HG02943 (cell line): ENCODE results near the gene C1R.
"Not testable (repeated sequence)": the region's sequence is repeated elsewhere in the genome, so short reads cannot be mapped to it uniquely, and the experiment has no call there.

Experiments used
- ATAC-seq: cut with Tn5 transposase; IDR thresholded peaks from one replicate; pipeline ENCODE4 v1.9.1; 2021; ENCODE audit warnings: mild to moderate bottlenecking, low read depth, moderate library complexity; ENCODE audit not compliant: unreplicated experiment

The C1R gene

DNA sequence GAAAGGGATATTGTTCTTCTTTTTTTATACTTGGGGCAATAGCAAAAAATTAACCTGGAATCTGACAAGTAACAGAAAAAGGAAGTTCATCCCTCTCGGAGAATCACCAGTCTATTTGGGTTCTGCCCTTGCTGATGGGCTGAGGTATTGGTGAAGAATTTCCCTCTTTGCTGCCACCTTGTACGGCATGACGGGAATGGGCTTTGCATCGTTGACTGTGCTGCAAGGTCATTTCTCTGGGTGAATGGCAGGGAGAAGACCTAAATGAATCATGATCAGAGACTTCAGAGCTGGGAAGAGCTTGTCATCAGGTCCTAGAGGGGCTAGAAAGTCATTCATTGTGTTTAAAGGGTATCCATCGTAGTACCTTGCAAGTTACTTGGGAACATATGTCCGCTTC, 19.7 kb downstream of the C1R start:
- ATAC-seq, result no peak

DNA sequence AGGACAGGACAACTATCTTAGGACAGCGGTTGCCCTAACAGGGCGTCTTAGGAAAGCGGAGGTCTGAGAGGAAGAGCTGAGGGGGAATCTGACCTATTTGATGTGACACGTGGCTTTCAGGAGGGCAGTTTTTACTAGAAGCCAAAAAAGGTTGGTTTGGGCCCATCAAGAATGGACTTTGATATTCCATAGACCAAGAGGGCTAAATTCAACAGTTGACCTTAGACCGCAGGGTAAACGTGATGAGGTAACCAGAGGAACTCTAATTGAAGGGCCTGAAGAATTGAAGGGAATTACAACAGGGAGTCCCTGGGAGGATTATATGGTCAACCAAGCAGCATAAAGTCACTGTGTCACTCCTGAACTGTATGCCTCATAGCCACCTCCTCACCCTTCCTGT, 20.2 kb downstream of the C1R start:
- no peak for ATAC-seq

DNA sequence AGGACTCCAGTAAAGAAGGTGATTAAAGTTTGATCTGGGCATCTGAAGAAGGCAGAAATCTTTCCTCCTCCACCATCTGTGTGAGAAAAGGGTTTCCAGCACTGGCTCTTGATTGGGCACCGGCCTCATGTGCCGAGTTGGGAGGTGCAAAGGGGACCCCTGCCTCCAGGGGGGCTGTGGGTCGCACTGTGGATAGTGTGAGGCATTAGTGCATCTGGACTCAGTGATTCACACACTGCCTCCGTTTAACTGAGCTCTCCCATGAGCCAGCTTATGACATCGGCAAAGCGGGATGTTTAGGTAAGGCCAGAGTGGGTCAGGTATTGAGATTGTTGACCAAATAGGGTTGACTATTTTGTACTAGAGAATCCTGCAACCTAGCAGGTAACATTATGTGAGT, 22.9 kb downstream of the C1R start:
- no peak for ATAC-seq

DNA sequence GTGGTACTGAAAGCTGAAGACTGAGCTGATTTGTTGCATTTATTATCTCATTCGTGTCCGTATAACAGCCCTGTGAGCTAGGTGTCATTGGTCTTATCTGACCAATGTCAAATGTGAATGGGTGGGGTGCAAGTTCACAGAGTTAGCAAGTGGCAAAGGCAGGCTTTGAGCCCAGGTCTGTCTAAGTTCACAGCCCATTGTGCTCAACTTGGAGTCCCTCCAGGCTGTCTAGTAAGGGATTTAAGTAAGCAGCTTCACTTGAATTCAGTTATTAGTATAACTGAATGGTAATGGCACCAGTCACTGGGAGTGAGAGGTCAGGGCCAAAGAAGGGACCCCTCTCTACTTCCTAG, 23.3 kb downstream of the C1R start:
- no peak for ATAC-seq

DNA sequence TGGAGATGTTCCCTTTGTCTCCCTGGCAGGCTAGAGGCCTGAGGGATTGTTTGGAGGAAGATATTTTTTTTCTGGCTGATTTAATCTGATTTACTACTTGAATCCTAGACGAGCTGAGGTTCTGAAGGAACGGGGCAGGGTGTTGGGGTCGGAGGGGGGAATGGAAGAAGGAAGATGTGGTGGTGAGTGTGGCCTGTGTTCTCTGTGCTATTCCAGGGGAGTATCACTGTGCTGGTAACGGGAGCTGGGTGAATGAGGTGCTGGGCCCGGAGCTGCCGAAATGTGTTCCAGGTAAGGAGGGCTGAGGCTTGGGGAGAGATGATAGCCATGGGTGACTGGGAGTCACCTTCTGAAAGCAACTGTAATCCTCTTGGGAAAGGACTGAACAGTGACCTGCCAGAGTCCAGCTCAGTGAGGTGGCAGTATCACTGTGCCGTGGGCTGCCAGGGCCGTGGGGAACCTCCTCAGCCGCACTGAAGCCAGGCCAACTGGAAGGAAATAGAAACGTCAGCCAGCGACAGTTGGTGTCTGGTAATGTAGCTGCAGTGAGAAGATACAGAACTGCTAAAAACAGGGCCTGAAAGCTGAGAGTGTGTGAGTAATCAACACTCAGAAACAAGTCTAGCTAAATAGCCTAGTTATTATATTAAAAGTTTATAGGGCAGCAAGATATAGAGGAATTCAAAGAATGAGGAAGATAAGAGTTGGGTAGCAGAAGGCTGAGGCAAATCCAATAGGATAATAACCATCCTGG, 23.8 kb downstream of the C1R start:
- no peak for ATAC-seq

DNA sequence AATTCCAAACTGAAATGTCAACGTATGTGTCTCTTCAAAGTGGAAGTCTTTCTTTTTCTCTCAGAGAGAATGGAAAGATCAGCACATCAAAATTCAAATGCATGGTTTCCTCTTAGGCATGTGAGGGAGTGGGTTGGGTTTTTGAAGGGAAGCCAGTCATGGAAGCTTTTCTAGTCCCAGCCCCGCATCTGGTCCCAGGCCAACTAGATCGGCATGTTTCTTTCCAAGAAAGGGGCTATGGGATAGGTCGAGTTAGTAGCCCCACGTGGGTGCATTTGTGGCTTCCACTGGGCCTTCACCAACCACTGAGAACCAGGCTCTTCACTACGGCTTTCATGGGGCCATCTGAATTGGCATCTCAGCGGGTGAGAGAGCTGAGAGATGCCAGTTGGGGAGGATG, 25.1 kb downstream of the C1R start:
- ATAC-seq, result no peak

DNA sequence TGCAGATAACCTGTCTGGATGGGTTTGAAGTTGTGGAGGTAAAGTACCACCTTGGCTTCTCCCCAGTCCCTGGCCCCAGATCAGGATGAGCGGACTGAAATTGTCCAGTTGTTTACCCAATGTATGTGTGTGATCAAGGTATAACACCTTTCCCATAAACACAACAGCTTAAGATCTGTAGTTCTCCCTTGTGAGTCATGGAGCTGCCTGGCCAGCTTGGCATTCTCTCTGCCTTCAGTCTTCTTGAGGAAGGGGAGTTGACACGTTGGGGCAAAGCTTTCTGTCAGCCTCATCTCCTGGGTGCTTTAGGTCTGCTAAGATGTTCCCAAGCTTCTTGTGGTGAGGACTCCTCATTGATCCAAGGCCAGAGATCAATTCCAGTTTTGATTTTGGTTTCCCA, 25.6 kb downstream of the C1R start:
- no peak for ATAC-seq

DNA sequence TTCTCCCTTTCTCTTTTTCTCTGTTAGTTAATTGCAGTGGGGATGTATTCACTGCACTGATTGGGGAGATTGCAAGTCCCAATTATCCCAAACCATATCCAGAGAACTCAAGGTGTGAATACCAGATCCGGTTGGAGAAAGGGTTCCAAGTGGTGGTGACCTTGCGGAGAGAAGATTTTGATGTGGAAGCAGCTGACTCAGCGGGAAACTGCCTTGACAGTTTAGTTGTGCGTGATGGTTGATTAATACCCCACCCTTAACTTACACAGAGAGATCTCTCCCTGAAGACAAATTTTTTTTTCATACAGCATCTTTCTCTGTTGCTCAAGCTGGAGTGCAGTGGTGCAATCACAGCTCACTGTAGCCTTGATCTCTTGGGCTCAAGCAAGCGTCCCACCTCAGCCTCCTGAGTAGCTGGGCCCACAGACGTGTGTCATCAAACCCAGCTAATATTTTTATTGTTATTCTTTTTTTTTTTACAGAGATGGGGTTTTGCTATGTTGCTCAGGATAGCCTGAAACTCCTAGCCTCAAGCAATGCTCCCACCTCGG, 27.1 kb downstream of the C1R start:
- ATAC-seq, result no peak

DNA sequence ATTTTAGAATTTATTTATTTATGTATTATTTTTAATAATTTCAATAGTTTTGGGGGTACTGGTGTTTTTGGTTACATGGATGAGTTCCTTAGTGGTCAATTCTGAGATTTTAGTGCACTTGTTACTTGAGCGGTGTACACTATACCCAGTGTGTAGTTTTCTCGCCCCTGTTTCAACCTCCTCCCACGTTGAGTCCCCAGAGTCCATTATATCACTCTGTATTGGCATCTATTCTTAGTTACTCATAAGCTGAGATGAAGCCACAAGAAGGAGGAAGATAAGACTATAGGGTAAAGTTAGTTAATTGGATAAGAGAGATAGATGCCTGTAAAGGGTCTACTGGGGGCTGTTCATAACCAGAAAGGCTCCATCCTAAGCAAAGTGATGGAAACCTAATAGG, 27.7 kb downstream of the C1R start:
- no peak for ATAC-seq

DNA sequence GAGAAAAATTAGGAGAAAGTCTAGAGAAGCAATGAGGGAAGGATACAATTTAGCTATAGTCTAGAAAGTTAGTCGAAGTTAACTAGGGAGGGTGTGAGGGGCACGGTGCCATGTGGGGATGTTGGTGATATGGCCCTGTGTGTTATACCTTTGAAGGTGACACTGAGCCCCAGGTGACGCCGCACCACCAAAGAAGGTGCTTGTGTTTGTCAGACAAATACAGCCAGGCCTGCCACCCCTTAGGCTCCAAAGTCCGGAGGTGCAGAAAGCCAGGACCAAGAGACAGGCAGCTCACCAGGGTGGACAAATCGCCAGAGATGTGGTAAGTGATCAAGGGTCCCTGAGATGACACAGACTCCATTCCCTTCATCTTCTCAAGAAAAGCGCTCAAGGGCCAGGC, 30.6 kb downstream of the C1R start:
- no peak for ATAC-seq

DNA sequence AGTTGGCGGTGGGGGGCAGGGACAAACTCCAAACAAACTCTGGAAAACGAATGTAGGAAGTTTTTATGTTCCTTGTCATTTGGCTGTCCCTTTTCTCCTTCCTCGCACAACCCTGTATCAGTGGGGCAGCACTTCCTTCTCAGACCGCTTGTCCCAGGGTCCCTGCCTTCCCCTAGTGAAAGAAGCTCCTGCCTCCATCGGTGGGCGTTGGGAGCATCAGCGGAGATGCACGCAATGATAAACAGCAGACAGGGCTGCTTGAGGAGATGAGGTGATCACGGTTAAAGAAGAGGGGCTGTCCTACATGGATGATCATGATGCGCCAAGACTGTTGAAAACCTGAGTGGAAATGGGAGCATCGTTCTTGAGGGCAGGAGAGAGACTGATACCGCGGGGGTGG, 31.1 kb downstream of the C1R start:
- ATAC-seq, result no peak

DNA sequence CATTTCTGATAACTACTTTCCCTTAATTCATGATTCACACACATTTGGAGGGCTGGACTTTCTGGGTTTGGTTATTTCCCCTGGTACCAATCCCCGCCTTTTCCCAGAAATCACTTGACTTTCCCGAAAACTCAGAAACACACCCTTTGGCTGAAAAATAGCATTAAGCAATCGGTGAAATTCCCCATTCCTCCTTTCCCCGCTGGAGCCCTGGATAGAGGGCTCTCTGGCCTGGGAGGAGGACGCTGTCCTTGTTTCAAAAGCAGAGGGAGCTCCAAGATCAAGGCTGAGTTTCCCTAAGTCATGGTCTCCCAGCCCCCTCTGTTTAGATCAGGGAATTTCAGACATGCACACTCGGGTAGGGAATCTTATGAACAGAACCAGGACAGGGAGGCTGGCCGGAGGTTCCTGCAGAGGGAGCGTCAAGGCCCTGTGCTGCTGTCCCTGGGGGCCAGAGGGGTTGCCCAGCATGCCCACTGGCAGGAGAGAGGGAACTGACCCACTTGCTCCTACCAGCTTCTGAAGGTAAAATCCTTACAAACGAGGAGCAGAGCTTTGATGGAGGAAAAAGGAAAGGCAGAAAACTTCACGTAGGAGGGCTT, 31.8 kb downstream of the C1R start, which contains the start of gene C1S:
Gene C1S (plus strand): TSS at position 366 of the 602 bp plus-strand sequence. CDS start 1,195 bp downstream, outside the sequence.
- no peak for ATAC-seq

DNA sequence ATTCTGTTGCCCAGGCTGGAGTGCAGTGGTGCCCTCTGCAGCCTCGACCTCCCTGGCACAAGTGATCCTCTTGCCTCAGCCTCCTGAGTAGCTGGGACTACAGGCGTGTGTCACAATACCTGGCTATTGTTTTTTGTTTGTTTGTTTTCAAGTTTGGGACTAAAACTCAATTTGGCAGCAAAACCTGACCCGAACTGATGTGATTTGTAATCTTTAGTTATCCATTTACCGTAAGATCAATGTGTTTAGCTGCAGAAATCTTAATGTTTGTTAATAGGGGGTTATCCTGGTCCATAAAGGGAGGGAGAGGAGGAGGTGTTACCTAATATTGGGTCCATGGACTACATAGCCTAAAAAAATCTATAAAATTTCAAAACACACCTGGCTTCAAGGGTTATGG, 32.5 kb downstream of the C1R start:
- no peak for ATAC-seq

DNA sequence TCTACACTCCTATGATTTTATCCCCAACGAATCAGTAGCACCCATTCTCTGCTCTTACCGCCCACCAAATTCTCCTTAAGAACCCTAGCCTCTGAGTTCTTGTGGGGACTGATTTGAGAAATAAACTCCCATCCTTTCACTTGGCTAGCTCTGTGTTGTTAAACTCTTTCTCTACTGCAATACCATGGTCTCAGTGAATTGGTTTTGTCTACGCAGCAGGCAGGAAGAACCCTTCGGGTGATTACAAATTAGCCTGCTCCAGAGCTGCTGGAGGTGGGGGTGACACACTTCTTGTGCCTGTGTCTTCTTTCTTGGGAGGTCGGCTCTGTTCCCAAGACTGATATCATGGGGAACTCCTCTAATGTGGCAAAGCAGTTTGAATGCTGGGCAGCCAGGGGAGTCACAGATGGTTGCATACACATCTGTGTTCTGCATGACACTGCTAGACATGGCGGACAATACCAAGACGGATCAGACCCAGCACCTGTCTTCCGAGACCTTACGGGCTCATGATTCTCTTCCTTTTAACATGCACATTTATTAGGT, 33.3 kb downstream of the C1R start:
- ATAC-seq, result no peak

DNA sequence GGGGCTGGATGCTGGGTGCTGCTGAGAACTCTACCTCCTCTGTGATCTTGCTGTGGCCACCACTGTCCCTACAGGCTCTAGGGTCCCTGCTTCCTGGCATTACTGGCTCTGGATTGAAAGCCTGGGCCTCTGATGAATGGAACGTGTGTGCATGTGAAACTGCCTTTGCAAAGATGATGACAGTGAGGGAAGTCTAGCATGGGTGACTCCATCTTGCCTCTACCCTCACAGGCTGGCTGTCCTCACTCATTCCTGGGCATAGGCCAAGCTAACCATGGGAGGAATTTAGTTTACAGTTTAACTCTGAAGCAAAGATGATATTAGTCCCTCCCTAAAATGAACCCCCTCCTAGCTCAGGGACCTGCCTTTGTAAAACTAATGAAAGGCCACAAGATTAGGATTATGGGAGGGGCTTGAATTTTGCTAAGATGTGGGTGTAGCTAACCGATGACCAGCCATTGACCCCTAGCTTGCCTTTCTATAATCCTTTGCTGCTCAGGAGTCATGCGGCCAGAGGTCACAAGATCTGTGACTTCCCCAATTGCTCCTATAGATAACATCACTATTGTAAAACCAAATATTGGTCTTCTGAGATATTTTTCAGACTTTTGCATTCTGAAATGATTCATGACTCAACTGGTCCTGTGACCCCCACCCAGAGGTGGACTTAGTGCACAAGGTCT, 33.9 kb downstream of the C1R start:
- ATAC-seq, result no peak

DNA sequence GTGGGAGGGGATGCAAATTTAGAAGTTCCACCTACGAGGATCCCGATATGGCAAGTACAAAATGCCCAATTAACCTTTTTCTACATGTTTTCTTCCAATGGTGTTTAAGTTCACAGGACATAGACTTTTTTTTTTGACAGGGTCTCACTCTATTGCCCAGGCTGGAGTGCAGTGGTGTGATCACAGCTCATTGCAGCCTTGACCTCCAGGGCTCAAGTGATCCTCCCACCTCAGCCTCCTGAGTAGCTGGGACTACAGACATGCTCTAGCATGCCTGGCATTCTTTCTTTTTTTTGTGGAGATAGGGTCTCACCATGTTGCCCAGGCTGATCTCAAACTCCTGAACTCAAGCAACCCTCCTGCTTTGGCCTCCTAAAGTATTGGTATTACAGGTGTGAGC, 36.5 kb downstream of the C1R start:
- not testable (repeated sequence) for ATAC-seq

DNA sequence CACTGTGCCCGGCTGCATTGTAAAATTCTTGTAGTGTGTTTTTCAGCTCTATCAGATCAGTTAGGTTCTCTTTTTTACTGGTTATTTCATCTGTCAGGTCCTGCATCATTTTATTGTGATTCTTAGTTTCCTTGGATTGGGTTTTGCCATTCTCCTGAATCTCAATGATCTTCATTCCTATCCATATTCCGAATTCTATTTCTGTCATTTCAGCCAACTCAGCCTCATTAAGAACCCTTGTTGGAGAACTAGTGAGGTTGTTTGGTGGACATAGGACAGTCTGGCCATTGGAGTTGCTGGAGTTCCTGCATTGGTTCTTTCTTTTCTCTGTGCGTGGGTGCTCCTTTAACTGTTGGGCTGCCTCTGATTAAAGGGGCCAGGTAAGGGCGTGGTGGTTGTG, 37.3 kb downstream of the C1R start:
- ATAC-seq, result no peak

DNA sequence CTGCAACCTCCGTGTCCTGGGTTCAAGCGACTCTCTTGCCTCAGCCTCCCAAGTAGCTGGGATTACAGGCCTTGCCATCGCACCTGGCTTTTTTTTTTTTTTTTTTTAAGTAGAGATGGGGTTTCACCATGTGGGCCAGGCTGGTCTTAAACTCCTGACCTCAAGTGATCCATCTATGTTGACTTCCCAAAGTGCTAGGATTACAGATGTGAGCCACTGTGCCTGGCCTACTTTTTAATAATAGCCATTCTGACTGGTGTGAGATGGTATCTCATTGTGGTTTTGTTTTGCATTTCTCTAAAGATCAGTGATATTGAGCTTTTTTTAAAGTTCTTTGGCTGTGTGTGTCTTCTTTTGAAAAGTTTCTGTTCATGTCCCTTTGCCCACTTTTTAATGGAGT, 42.3 kb downstream of the C1R start:
- not testable (repeated sequence) for ATAC-seq

DNA sequence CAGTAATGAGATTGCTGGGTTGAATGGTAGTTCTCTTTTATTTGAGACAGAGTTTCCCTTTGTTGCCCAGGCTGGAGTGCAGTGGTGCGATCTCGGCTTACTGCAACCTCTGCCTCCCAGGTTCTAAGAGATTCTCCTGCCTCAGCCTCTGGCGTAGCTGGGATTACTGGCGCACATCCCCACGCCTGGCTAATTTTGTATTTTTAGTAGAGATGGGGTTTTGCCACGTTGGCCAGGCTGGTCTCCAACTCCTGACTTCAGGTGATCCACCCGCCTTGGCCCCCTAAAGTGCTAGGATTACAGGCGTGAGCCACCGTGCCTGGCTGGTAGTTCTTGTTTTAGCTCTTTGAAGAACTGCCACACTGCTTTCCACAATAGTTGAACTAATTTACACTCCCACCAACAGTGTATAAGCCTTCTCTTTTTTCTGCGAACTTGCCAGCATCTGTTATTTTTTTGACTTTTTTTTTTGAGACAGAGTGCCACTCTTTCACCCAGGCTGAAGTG, 42.7 kb downstream of the C1R start:
- not testable (repeated sequence) for ATAC-seq

DNA sequence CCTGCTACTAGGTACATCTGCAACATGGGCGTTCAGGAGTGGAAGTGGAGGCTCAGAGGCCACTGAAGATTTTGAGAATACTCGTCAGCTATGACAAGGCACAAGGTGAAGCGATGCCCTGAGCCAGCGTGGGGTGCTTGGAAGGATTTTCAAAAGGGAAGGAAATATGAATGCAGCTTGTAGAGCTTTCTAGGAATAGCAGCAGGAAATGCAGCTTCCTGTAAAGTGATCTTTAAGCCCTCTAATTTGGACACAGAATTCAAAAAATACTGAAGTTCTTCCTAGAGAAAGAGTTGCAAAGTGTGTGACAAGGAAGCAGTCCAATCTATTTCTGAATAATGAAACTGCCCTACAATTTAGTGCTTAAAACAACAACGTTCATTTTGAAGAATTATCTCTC, 44.9 kb downstream of the C1R start:
- no peak for ATAC-seq
